GM21423 (cell line): ENCODE results near the gene OCIAD1.
A peak's percentile ranks its signal among the peaks of the same experiment; 100 is the strongest.
"Not testable (repeated sequence)": the region's sequence is repeated elsewhere in the genome, so short reads cannot be mapped to it uniquely, and the experiment has no call there.

Experiments used
- ATAC-seq: cut with Tn5 transposase; IDR thresholded peaks from one replicate; pipeline ENCODE4 v1.9.1; 2021; ENCODE audit warnings: mild to moderate bottlenecking, moderate library complexity; ENCODE audit not compliant: unreplicated experiment

Gene OCIAD1

GRCh38 chr4:48889750-48890149 lies 58.9 kb downstream of the OCIAD1 start:
- ATAC-seq: not testable (repeated sequence)

- no peak for ATAC-seq
Observed at GRCh38 chr4:48891028-48891619, 60.2 kb downstream of the OCIAD1 start.

GRCh38 chr4:48896845-48897244 lies 66.0 kb downstream of the OCIAD1 start:
- no peak for ATAC-seq

- ATAC-seq: peak; percentile 81
Observed at GRCh38 chr4:48898733-48899431, 68.0 kb downstream of the OCIAD1 start.

GRCh38 chr4:48899432-48899749 lies 68.5 kb downstream of the OCIAD1 start:
- no peak for ATAC-seq

- ATAC-seq: no peak
Observed at GRCh38 chr4:48899950-48900349, 69.1 kb downstream of the OCIAD1 start.

- ATAC-seq: no peak
Observed at GRCh38 chr4:48901196-48901595, 70.3 kb downstream of the OCIAD1 start.

- ATAC-seq: no peak
Observed at GRCh38 chr4:48902266-48902665, 71.4 kb downstream of the OCIAD1 start.

GRCh38 chr4:48904101-48904500 lies 73.2 kb downstream of the OCIAD1 start:
- ATAC-seq: no peak

GRCh38 chr4:48904541-48905142 lies 73.8 kb downstream of the OCIAD1 start:
- no peak for ATAC-seq

GRCh38 chr4:48905363-48906015 lies 74.6 kb downstream of the OCIAD1 start:
- no peak for ATAC-seq

- ATAC-seq: peak; percentile 92
Observed at GRCh38 chr4:48906206-48907173, 75.6 kb downstream of the OCIAD1 start, which contains the start of gene OCIAD2. Gene OCIAD2, minus strand, starts transcription at chr4:48906774. Its CDS starts 2,225 bp downstream, at chr4:48904549.

- no peak for ATAC-seq
Observed at GRCh38 chr4:48907706-48908477, 77.0 kb downstream of the OCIAD1 start.

- no peak for ATAC-seq
Observed at GRCh38 chr4:48908687-48909086, 77.8 kb downstream of the OCIAD1 start.

GRCh38 chr4:48909697-48910096 lies 78.8 kb downstream of the OCIAD1 start:
- ATAC-seq: no peak

- no peak for ATAC-seq
Observed at GRCh38 chr4:48910511-48910910, 79.6 kb downstream of the OCIAD1 start.
